BJ (cell line): ENCODE measurements around the gene OGN. TPM values are rescaled to one million over a fixed set of nuclear protein-coding genes. Genes with fewer than 3 reads are reported as not detected.

Experiments
- CTCF ChIA-PET: fragments of 350-600 bp; formaldehyde crosslinking; extraction: SDS; loops from one replicate; lab custom pipeline; 2021; ENCODE audit warnings: antibody characterized with exemption, inconsistent platforms; lab: Yijun Ruan, JAX
- POLR2A ChIA-PET: fragments of 300-600 bp; sonication (Branson Sonifier 250); formaldehyde crosslinking; extraction: SDS; loops from one replicate; lab custom pipeline; 2021; ENCODE audit warnings: antibody characterized with exemption; lab: Charles Lee
- DNase-seq: peaks from one replicate; pipeline ENCODE4 v3.0.0-alpha.2; 2011; ENCODE audit warnings: low read depth
- H3K27me3 ChIP-seq: 2 replicates; pipeline ENCODE4 v1.6.0; 2011; ENCODE audit warnings: low read length; ENCODE audit not compliant: control insufficient read depth, insufficient read depth
- H3K36me3 ChIP-seq: 2 replicates; pipeline ENCODE4 v1.5.1; 2011; ENCODE audit warnings: low read length; ENCODE audit not compliant: control insufficient read depth, insufficient read depth
- H3K4me3 ChIP-seq: 2 replicates; pipeline ENCODE4 v1.5.1; 2011; ENCODE audit warnings: low read depth, mild to moderate bottlenecking, control low read depth, low read length
- CTCF ChIP-seq: IDR thresholded peaks from 2 replicates; pipeline ENCODE4 v1.5.1; 2011; ENCODE audit warnings: low read depth, mild to moderate bottlenecking, control low read depth, inconsistent platforms, low read length, moderate library complexity; ENCODE audit not compliant: insufficient read depth
- polyA plus RNA-seq: library from polyadenylated mRNA; depleted of rRNA; stranded (reverse); fragments of >200 nt; gene quantifications from 2 replicates; pipeline ENCODE4 v1.2.3, GENCODE V29; 2011; rRNA removed

The OGN gene
- polyA plus RNA-seq, 1 experiment: not detected

GRCh38 chr9:92341578-92341977 is 62.8 kb downstream of the OGN start:
- no peak for DNase-seq
- no peak for TF ChIP-seq CTCF
- H3K4me3 ChIP-seq: no peak overlapping the region
- H3K36me3 ChIP-seq: no peaks in the 10 kb centered on the region
- CTCF ChIA-PET: interaction anchor here (3.2 kb wide), 1 partner anchor 97 kb away, joined by 19 read pairs; no protein-coding TSS in a partner anchor
- POLR2A ChIA-PET: no interaction called here
- H3K27me3 ChIP-seq: no peaks in the 10 kb centered on the region

GRCh38 chr9:92333282-92333634 is 71.1 kb downstream of the OGN start:
- TF ChIP-seq CTCF: no peak
- no peak for DNase-seq
- Histone ChIP-seq H3K27me3 (no peaks in the 10 kb centered on the region), H3K36me3 (no peaks in the 10 kb centered on the region), H3K4me3 (no peak overlapping the region)
- POLR2A ChIA-PET: interaction anchor here (0.5 kb wide), 1 partner anchor 39 kb away, joined by 3 read pairs; no protein-coding TSS in a partner anchor
- CTCF ChIA-PET: interaction anchor here (1.2 to 1.4 kb wide), 2 partner anchors 106 to 301 kb away, joined by 3 to 5 read pairs; no protein-coding TSS in a partner anchor

Other genes with a start within 250 kb of the OGN start
- 117 and 194 TPM in 2 replicates for gene IARS1, start 110.9 kb downstream of the OGN start, polyA plus RNA-seq
- gene NOL8, start 79.2 kb downstream of the OGN start, polyA plus RNA-seq: 8.8 and 17.3 TPM in 2 replicates
- 1.3 and 2.3 TPM in 2 replicates for gene CENPP, start 78.6 kb downstream of the OGN start, polyA plus RNA-seq
- gene OMD, start 19.9 kb upstream of the OGN start, polyA plus RNA-seq: 0.10 and 0.21 TPM in 2 replicates
- gene ASPN, start 77.9 kb upstream of the OGN start, polyA plus RNA-seq: 3.4 and 8.2 TPM in 2 replicates
- gene ECM2, start 131.4 kb upstream of the OGN start, polyA plus RNA-seq: 1.9 and 2.9 TPM in 2 replicates